ENCODE measurements around the gene GLS. TPM values are rescaled to one million over a fixed set of nuclear protein-coding genes. Genes with fewer than 3 reads are reported as not detected.

GLS gene
- total RNA-seq, 5 donors from 2014 or later (not counting 1 experiment from before 2014, with no cell fraction given) = 192 to 233 (median 209) TPM

- peaks cover 39 to 47% (median 46%) of the 10 kb centered on the region in 3 donors for H3K4me1 Mint-ChIP-seq
- ATAC-seq (replicated peaks in 1 of 4) (no peak), DNase-seq (peak in 1 of 35 experiments; percentile 14)
- no CpG with 5 or more reads among the region's 3 CpGs for WGBS (ENCODE audit: insufficient coverage)
- POLR2A ChIA-PET = interaction anchor here in 1 of 2 donors (0.6 to 0.9 kb wide), 4 partner anchors 13 to 33 kb away, joined by 3 to 8 read pairs (median 4); no protein-coding TSS in a partner anchor
- H3K36me3 Mint-ChIP-seq = peaks cover 40% of the 10 kb centered on the region
- no peak overlapping the region for H3K4me3 Mint-ChIP-seq
- H3K27me3 Mint-ChIP-seq = no peaks in the 10 kb centered on the region
- H3K4me1 ChIP-seq (ENCODE audit: control insufficient read depth in 1 of 2, extremely low read depth in 1 of 2, insufficient read depth in 2 of 2, low read length in 2 of 2) = peaks cover 0 to 2% of the 10 kb centered on the region in 2 experiments
- H3K9me3 Mint-ChIP-seq = no peaks in the 10 kb centered on the region
- H3K9me3 ChIP-seq = no peaks in the 10 kb centered on the region
- peak overlapping the region in 1 of 2 donors; percentile 76 for H3K27ac Mint-ChIP-seq
- no peak overlapping the region for H3K4me3 ChIP-seq (ENCODE audit: control insufficient read depth in 1 of 2, extremely low read depth in 1 of 2, low read length in 1 of 2)
- H3K27ac ChIP-seq (ENCODE audit: low read length) = no peak overlapping the region
- peaks cover 0 to 47% of the 10 kb centered on the region in 2 donors for H3K36me3 ChIP-seq (ENCODE audit: control insufficient read depth in 2 of 2, extremely low read depth in 1 of 2, insufficient read depth in 1 of 2, low read length in 1 of 2)
- no peaks in the 10 kb centered on the region for H3K27me3 ChIP-seq (replicated peaks in 1 of 2; ENCODE audit: control insufficient read depth in 2 of 2, extremely low read depth in 1 of 2, insufficient read depth in 2 of 2, low read length in 1 of 2)
- CTCF ChIA-PET = interaction anchor here in 1 of 2 donors (0.7 kb wide), 1 partner anchor 1201 kb away, joined by 4 read pairs; no protein-coding TSS in a partner anchor
Observed at GRCh38 chr2:190911813-190912212, 31.2 kb downstream of the GLS start.

DNA sequence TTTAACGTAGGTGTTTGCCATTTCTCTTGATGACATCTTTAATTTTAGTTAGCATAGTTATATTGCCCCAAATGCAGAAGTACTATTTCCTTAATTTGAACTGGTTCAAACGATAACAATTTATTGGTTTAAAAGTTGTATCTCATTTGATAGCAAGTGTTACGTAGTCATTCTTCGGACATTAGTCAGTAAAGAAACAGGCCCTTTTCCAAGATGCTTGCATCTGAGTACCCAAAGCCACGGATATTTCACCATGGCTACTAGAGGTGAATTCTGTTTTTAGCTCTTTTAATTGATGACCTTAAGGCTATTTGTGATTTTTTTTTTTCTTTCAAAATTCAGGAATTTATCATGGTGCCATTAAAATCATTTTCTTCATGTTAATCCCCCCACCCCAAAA, 32.1 kb downstream of the GLS start:
- CTCF ChIA-PET = interaction anchor here in 1 of 2 donors (0.6 to 1.5 kb wide), 2 partner anchors 34 to 1161 kb away, joined by 3 to 5 read pairs; no protein-coding TSS in a partner anchor
- peak overlapping the region in 1 of 2 donors; percentile 55 for H3K27ac Mint-ChIP-seq
- Histone ChIP-seq H3K36me3 (ENCODE audit: control insufficient read depth in 2 of 2, extremely low read depth in 1 of 2, insufficient read depth in 1 of 2, low read length in 1 of 2) (peaks cover 0 to 51% of the 10 kb centered on the region in 2 donors), H3K27ac (ENCODE audit: low read length) (no peak overlapping the region), H3K9me3 (no peaks in the 10 kb centered on the region), H3K4me1 (ENCODE audit: control insufficient read depth in 1 of 2, extremely low read depth in 1 of 2, insufficient read depth in 2 of 2, low read length in 2 of 2) (peaks cover 0 to 4% of the 10 kb centered on the region in 2 experiments), H3K27me3 (replicated peaks in 1 of 2; ENCODE audit: control insufficient read depth in 2 of 2, extremely low read depth in 1 of 2, insufficient read depth in 2 of 2, low read length in 1 of 2) (no peaks in the 10 kb centered on the region), H3K4me3 (ENCODE audit: control insufficient read depth in 1 of 2, extremely low read depth in 1 of 2, low read length in 1 of 2) (no peak overlapping the region)
- no CpG with 5 or more reads among the region's 5 CpGs for WGBS (ENCODE audit: insufficient coverage)
- peaks cover 46 to 52% (median 51%) of the 10 kb centered on the region in 3 donors for H3K4me1 Mint-ChIP-seq
- no peaks in the 10 kb centered on the region for H3K27me3 Mint-ChIP-seq
- DNase-seq (no peak), ATAC-seq (replicated peaks in 1 of 4) (no peak)
- no peak overlapping the region for H3K4me3 Mint-ChIP-seq
- no peaks in the 10 kb centered on the region for H3K9me3 Mint-ChIP-seq
- POLR2A ChIA-PET = interaction anchor here in 1 of 2 donors (0.6 to 1.0 kb wide), 2 partner anchors 9 to 110 kb away, joined by 3 to 4 read pairs; no protein-coding TSS in a partner anchor
- peaks cover 47% of the 10 kb centered on the region for H3K36me3 Mint-ChIP-seq

DNA sequence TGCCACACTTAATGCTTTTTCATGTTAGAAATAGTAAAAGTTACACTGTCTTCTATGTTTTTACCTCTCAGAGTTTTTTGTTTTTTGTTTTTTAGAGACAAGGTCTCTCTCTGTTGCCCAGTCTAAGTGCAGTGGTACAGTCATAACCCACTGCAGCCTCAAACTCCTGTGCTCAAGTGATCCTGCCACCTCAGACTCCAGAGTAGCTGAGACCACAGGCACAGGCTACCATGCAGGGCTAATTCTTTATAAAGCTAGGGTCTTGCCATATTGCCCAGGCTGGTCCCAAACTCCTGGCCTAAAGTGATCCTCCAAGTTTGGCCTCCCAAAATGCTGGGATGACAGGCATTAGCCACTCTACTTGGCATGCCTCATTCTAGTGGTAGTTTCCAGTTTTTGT, 33.1 kb downstream of the GLS start:
- Mint-ChIP-seq H3K4me3 (no peak overlapping the region), H3K9me3 (no peaks in the 10 kb centered on the region), H3K27ac (peak overlapping the region in 1 of 2 donors; percentile 28), H3K4me1 (peaks cover 54 to 59% (median 58%) of the 10 kb centered on the region in 3 donors), H3K36me3 (peaks cover 52% of the 10 kb centered on the region), H3K27me3 (no peaks in the 10 kb centered on the region)
- Histone ChIP-seq H3K4me1 (ENCODE audit: control insufficient read depth in 1 of 2, extremely low read depth in 1 of 2, insufficient read depth in 2 of 2, low read length in 2 of 2) (peaks cover 0 to 4% of the 10 kb centered on the region in 2 experiments), H3K27me3 (replicated peaks in 1 of 2; ENCODE audit: control insufficient read depth in 2 of 2, extremely low read depth in 1 of 2, insufficient read depth in 2 of 2, low read length in 1 of 2) (no peaks in the 10 kb centered on the region), H3K9me3 (no peaks in the 10 kb centered on the region), H3K27ac (ENCODE audit: low read length) (no peak overlapping the region), H3K4me3 (ENCODE audit: control insufficient read depth in 1 of 2, extremely low read depth in 1 of 2, low read length in 1 of 2) (no peak overlapping the region), H3K36me3 (ENCODE audit: control insufficient read depth in 2 of 2, extremely low read depth in 1 of 2, insufficient read depth in 1 of 2, low read length in 1 of 2) (peaks cover 0 to 57% of the 10 kb centered on the region in 2 donors)
- POLR2A ChIA-PET = interaction anchor here (0.6 to 1.0 kb wide), 4 partner anchors 8 to 584 kb away, joined by 3 to 4 read pairs (median 4); no protein-coding TSS in a partner anchor
- CTCF ChIA-PET = interaction anchor here in 1 of 2 donors (0.5 to 1.5 kb wide), 2 partner anchors 33 to 88 kb away, joined by 4 to 5 read pairs; no protein-coding TSS in a partner anchor
- ATAC-seq (replicated peaks in 1 of 4) (no peak), DNase-seq (no peak)

DNA sequence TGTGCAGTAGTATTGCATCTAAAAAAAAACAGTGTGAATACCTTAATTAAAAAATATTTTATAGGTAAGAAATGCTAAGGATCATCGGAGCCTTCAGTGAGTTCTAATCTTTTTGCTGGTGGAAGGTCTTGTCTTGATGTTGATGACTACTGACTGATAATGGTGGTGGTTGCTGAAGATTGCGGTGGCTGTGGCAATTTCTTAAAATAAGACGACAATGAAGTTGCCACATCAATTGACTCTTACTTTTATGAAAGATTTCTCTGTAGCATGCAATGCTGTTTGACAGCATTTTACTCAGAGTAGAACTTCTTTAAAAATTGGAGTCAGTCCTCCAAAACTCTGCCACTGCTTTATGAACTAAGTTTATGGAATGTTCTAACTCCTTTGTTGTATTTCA, 36.2 kb downstream of the GLS start:
- ATAC-seq (replicated peaks in 1 of 4) (peak; percentile 15 to 68 (median 30)), DNase-seq (peak in 11 of 35 experiments; percentile 7 to 43 (median 16))
- Histone ChIP-seq H3K4me1 (ENCODE audit: control insufficient read depth in 1 of 2, extremely low read depth in 1 of 2, insufficient read depth in 2 of 2, low read length in 2 of 2) (peaks cover 0 to 4% of the 10 kb centered on the region in 2 experiments), H3K9me3 (no peaks in the 10 kb centered on the region), H3K36me3 (ENCODE audit: control insufficient read depth in 2 of 2, extremely low read depth in 1 of 2, insufficient read depth in 1 of 2, low read length in 1 of 2) (peaks cover 0 to 52% of the 10 kb centered on the region in 2 donors), H3K27ac (ENCODE audit: low read length) (no peak overlapping the region), H3K27me3 (replicated peaks in 1 of 2; ENCODE audit: control insufficient read depth in 2 of 2, extremely low read depth in 1 of 2, insufficient read depth in 2 of 2, low read length in 1 of 2) (no peaks in the 10 kb centered on the region), H3K4me3 (ENCODE audit: control insufficient read depth in 1 of 2, extremely low read depth in 1 of 2, low read length in 1 of 2) (no peak overlapping the region)
- H3K36me3 Mint-ChIP-seq = peaks cover 48% of the 10 kb centered on the region
- H3K4me3 Mint-ChIP-seq = peak overlapping the region in 1 of 3 donors; percentile 3
- ChIA-PET CTCF (no interaction called here), POLR2A (no interaction called here)
- H3K27me3 Mint-ChIP-seq = no peaks in the 10 kb centered on the region
- no peaks in the 10 kb centered on the region for H3K9me3 Mint-ChIP-seq
- WGBS (ENCODE audit: insufficient coverage) = no CpG with 5 or more reads among the region's 3 CpGs
- H3K4me1 Mint-ChIP-seq = peaks cover 47 to 54% (median 49%) of the 10 kb centered on the region in 3 donors
- H3K27ac Mint-ChIP-seq = peak overlapping the region; percentile 25 to 46

DNA sequence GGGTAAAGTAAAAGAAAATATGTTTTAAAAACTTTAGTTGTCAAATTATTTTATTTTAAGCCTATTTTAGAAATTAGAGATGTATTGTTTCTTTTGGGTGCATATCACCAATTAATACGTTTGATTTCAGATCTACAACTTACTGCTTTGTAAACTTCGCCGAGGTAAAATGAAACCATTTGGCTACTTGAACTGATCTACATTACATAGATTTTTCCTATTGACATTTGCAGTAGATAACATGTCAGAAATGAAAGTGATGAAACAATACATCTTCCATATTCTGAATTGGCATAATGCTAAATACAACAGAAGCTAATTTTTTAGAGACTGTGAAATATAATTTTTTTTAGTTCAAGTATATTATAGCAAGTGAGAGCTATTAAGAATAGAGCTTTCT, 39.5 kb downstream of the GLS start:
- Mint-ChIP-seq H3K27ac (no peak overlapping the region), H3K9me3 (no peaks in the 10 kb centered on the region), H3K4me1 (peaks cover 42 to 49% (median 43%) of the 10 kb centered on the region in 3 donors), H3K4me3 (no peak overlapping the region), H3K27me3 (no peaks in the 10 kb centered on the region), H3K36me3 (peaks cover 51% of the 10 kb centered on the region)
- H3K27ac ChIP-seq (ENCODE audit: low read length) = no peak overlapping the region
- no peak for DNase-seq
- H3K4me3 ChIP-seq (ENCODE audit: control insufficient read depth in 1 of 2, extremely low read depth in 1 of 2, low read length in 1 of 2) = no peak overlapping the region
- POLR2A ChIA-PET = interaction anchor here in 1 of 2 donors (1.2 kb wide), 1 partner anchor 32 kb away, joined by 3 read pairs; no protein-coding TSS in a partner anchor
- H3K9me3 ChIP-seq = no peaks in the 10 kb centered on the region
- no peak for ATAC-seq (replicated peaks in 1 of 4)
- H3K27me3 ChIP-seq (replicated peaks in 1 of 2; ENCODE audit: control insufficient read depth in 2 of 2, extremely low read depth in 1 of 2, insufficient read depth in 2 of 2, low read length in 1 of 2) = no peaks in the 10 kb centered on the region
- CTCF ChIA-PET = interaction anchor here in 1 of 2 donors (0.6 kb wide), 1 partner anchor 93 kb away, joined by 3 read pairs; no protein-coding TSS in a partner anchor
- peaks cover 0 to 60% of the 10 kb centered on the region in 2 donors for H3K36me3 ChIP-seq (ENCODE audit: control insufficient read depth in 2 of 2, extremely low read depth in 1 of 2, insufficient read depth in 1 of 2, low read length in 1 of 2)
- peaks cover 0 to 4% of the 10 kb centered on the region in 2 experiments for H3K4me1 ChIP-seq (ENCODE audit: control insufficient read depth in 1 of 2, extremely low read depth in 1 of 2, insufficient read depth in 2 of 2, low read length in 2 of 2)
- no CpG with 5 or more reads among the region's 3 CpGs for WGBS (ENCODE audit: insufficient coverage)

GRCh38 chr2:190922376-190922775, 41.8 kb downstream of the GLS start:
- H3K36me3 Mint-ChIP-seq = peaks cover 43% of the 10 kb centered on the region
- H3K27me3 Mint-ChIP-seq = no peaks in the 10 kb centered on the region
- Histone ChIP-seq H3K36me3 (ENCODE audit: control insufficient read depth in 2 of 2, extremely low read depth in 1 of 2, insufficient read depth in 1 of 2, low read length in 1 of 2) (peaks cover 0 to 64% of the 10 kb centered on the region in 2 donors), H3K4me1 (ENCODE audit: control insufficient read depth in 1 of 2, extremely low read depth in 1 of 2, insufficient read depth in 2 of 2, low read length in 2 of 2) (no peaks in the 10 kb centered on the region), H3K9me3 (no peaks in the 10 kb centered on the region), H3K27me3 (replicated peaks in 1 of 2; ENCODE audit: control insufficient read depth in 2 of 2, extremely low read depth in 1 of 2, insufficient read depth in 2 of 2, low read length in 1 of 2) (no peaks in the 10 kb centered on the region), H3K27ac (ENCODE audit: low read length) (no peak overlapping the region), H3K4me3 (ENCODE audit: control insufficient read depth in 1 of 2, extremely low read depth in 1 of 2, low read length in 1 of 2) (no peak overlapping the region)
- ATAC-seq (replicated peaks in 1 of 4) = no peak
- ChIA-PET CTCF (no interaction called here), POLR2A (interaction anchor here in 1 of 2 donors (0.5 to 1.0 kb wide), 2 partner anchors 25 to 42 kb away, joined by 3 to 5 read pairs; no protein-coding TSS in a partner anchor)
- no peaks in the 10 kb centered on the region for H3K9me3 Mint-ChIP-seq
- no CpG with 5 or more reads among the region's 1 CpG for WGBS (ENCODE audit: insufficient coverage)
- DNase-seq = no peak
- no peak overlapping the region for H3K27ac Mint-ChIP-seq
- H3K4me1 Mint-ChIP-seq = peaks cover 25 to 28% (median 28%) of the 10 kb centered on the region in 3 donors
- no peak overlapping the region for H3K4me3 Mint-ChIP-seq

Data from T-cell (primary cell).